Thyroid gland (tissue), 4 donors: ENCODE data around the gene EIF2AK3.

Experiments
- CTCF ChIP-seq, 6 experiments: fragments of 200-600 bp in 3 of 6; fragments of 450-650 bp in 3 of 6; sonication (generic) in 3 of 6; IDR thresholded peaks; one replicate each; pipeline ENCODE4 v1.5.1; 2016 to 2019; ENCODE audit warnings: antibody characterized with exemption in 6 of 6, mild to moderate bottlenecking in 2 of 6, inconsistent platforms in 1 of 6, moderate library complexity in 1 of 6
- POLR2A ChIP-seq, 2 donors: fragments of 450-650 bp; IDR thresholded peaks; one replicate each; pipeline ENCODE4 v1.6.1; 2017; ENCODE audit warnings: antibody characterized with exemption in 2 of 2, mild to moderate bottlenecking in 2 of 2, moderate library complexity in 1 of 2

DNA sequence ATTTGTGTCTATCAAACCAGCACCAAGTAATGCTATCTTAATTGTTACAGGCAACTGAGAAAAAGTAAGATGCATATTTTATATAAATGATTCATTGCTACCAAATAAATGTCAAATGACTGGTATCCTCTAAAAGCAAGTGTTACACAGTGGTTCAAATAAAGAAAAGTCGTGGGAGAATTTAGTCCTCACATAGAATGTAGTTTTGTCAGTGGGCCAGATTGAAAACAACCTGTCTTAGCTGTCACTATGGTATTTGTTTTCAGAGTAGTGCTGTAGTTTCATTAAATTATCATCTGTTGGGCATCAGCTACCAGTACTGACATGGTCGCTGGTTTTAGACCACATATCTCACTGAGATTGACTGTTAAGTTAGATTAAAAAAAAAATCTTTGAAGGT lies 10.2 kb upstream of the EIF2AK3 start:
- TF ChIP-seq CTCF (IDR thresholded peaks at IDR 0.05): no peak
- no peak for TF ChIP-seq POLR2A (IDR thresholded peaks at IDR 0.05)
